GM18870 (cell line): Measurements from ENCODE around the gene SLC24A2.
"Not testable (repeated sequence)": the region's sequence is repeated elsewhere in the genome, so short reads cannot be mapped to it uniquely, and the experiment has no call there.

Experiments used
- ATAC-seq: cut with Tn5 transposase; IDR thresholded peaks from one replicate; pipeline ENCODE4 v1.9.1; 2021; ENCODE audit warnings: moderate library complexity; ENCODE audit not compliant: unreplicated experiment

The SLC24A2 gene

GRCh38 chr9:19788614-19789271 is at the start of gene SLC24A2:
TSS of gene SLC24A2 (minus strand) at chr9:19789037.
- ATAC-seq = no peak

GRCh38 chr9:19833331-19833730 is 44.5 kb upstream of the SLC24A2 start:
- ATAC-seq = not testable (repeated sequence)

GRCh38 chr9:19830796-19831195 is 42.0 kb upstream of the SLC24A2 start:
- ATAC-seq = no peak

GRCh38 chr9:19828576-19829109 is 39.8 kb upstream of the SLC24A2 start:
- ATAC-seq = no peak

- ATAC-seq = no peak
Observed at GRCh38 chr9:19816769-19817168, 27.9 kb upstream of the SLC24A2 start.

- ATAC-seq = no peak
Observed at GRCh38 chr9:19812194-19812593, 23.4 kb upstream of the SLC24A2 start.

GRCh38 chr9:19809422-19810269 is 20.8 kb upstream of the SLC24A2 start:
- ATAC-seq = no peak

- no peak for ATAC-seq
Observed at GRCh38 chr9:19807182-19807892, 18.5 kb upstream of the SLC24A2 start.

GRCh38 chr9:19804431-19804830 is 15.6 kb upstream of the SLC24A2 start:
- ATAC-seq = no peak

GRCh38 chr9:19800884-19801283 is 12.0 kb upstream of the SLC24A2 start:
- no peak for ATAC-seq

- no peak for ATAC-seq
Observed at GRCh38 chr9:19799784-19800183, 10.9 kb upstream of the SLC24A2 start.

- ATAC-seq = no peak
Observed at GRCh38 chr9:19788152-19788551, 685 bp downstream of the SLC24A2 start.

- ATAC-seq = no peak
Observed at GRCh38 chr9:19787672-19788071, 1.2 kb downstream of the SLC24A2 start.

GRCh38 chr9:19785230-19785629 is 3.6 kb downstream of the SLC24A2 start:
- no peak for ATAC-seq

GRCh38 chr9:19784136-19784535 is 4.7 kb downstream of the SLC24A2 start:
- no peak for ATAC-seq

GRCh38 chr9:19783500-19783899 is 5.3 kb downstream of the SLC24A2 start:
- no peak for ATAC-seq

- no peak for ATAC-seq
Observed at GRCh38 chr9:19782005-19782404, 6.8 kb downstream of the SLC24A2 start.

- ATAC-seq = no peak
Observed at GRCh38 chr9:19781240-19781639, 7.6 kb downstream of the SLC24A2 start.

GRCh38 chr9:19771446-19771845 is 17.4 kb downstream of the SLC24A2 start:
- no peak for ATAC-seq

- ATAC-seq = no peak
Observed at GRCh38 chr9:19770973-19771372, 17.9 kb downstream of the SLC24A2 start.

GRCh38 chr9:19769213-19769612 is 19.6 kb downstream of the SLC24A2 start:
- ATAC-seq = no peak
